Measurements from ENCODE around the gene ZNF618.

- TF ChIP-seq CTCF (conservative IDR thresholded peaks at IDR 0.05 in 1 of 2, IDR thresholded peaks at IDR 0.05 in 1 of 2; ENCODE audit: extremely low read depth in 1 of 2, insufficient read depth in 1 of 2, low read depth in 1 of 2, low read length in 2 of 2) (no peak), EZH2 (IDR thresholded peaks at IDR 0.05; ENCODE audit: borderline replicate concordance, low read length) (no peak)
Observed at GRCh38 chr9:114096041-114096511, 220.0 kb downstream of the ZNF618 start.

Data from mammary epithelial cell (primary cell).